ENCODE measurements around the gene SRP14. TPM values are rescaled to one million over a fixed set of nuclear protein-coding genes. Genes with fewer than 3 reads are reported as not detected.

SRP14 gene
- 163 and 169 TPM in 2 replicates for total RNA-seq

GRCh38 chr15:40038638-40039543 is at the start of gene SRP14:
Gene SRP14 (minus strand): TSS chr15:40039181. CDS start chr15:40039116, 65 bp downstream.

Other genes starting within 250 kb of the SRP14 start
- 46.4 and 71.3 TPM in 2 replicates for gene GPR176, start 118.9 kb downstream of the SRP14 start, total RNA-seq
- 80.5 and 97.4 TPM in 2 replicates for gene EIF2AK4, start 105.1 kb downstream of the SRP14 start, total RNA-seq
- gene BMF, start 69.7 kb upstream of the SRP14 start, total RNA-seq: 1.2 and 2.3 TPM in 2 replicates
- 41.0 and 78.3 TPM in 2 replicates for gene BUB1B, start 121.9 kb upstream of the SRP14 start, total RNA-seq
- gene PAK6, start 199.9 kb upstream of the SRP14 start, total RNA-seq: not detected in 2 replicates
- 0.13 and 0.22 TPM in 2 replicates for gene ANKRD63, start 243.9 kb upstream of the SRP14 start, total RNA-seq

Measured in thoracic aorta endothelial cell (primary cell).